ENCODE measurements around the gene PPBP. TPM values are rescaled to one million over a fixed set of nuclear protein-coding genes. Genes with fewer than 3 reads are reported as not detected.

PPBP gene
- total RNA-seq, 1 experiment from 2014 or later = not detected

DNA sequence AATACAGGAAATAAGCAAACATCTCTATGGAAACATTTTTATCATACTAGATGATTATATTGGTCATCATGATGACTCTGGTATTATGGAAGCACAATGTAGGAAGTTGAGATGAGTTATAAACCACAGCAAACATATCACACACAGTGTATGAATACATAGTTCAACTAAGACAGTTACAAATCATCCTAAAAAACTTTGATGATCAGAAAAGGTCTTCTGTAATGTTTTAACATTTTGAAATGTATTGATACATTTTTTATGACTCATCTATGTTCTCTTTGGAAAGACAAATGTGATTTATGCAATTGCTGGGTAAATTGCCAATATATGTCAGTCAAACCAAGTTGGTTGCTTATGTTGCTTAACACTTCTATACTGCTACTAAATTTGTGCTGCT, 45.7 kb upstream of the PPBP start:
- no peak for ATAC-seq
- Mint-ChIP-seq H3K27me3 (ENCODE audit: low read depth) (no peaks in the 10 kb centered on the region), H3K4me3 (no peak overlapping the region), H3K9me3 (no peaks in the 10 kb centered on the region), H3K4me1 (peaks cover 19% of the 10 kb centered on the region), H3K27ac (no peak overlapping the region), H3K36me3 (no peaks in the 10 kb centered on the region)
- ChIA-PET POLR2A (no interaction called here), CTCF (no interaction called here)
- no peak for DNase-seq (ENCODE audit: low spot score)
- TF ChIP-seq TP53 (CRISPR knock-in tag; IDR thresholded peaks at IDR 0.05) = no peak
- no peak for TF ChIP-seq NFYB (CRISPR knock-in tag; conservative IDR thresholded peaks at IDR 0.05; ENCODE audit: low read depth)
- no peak for TF ChIP-seq ZBTB21 (CRISPR knock-in tag; IDR thresholded peaks at IDR 0.05; ENCODE audit: borderline replicate concordance)
- TF ChIP-seq SP1 (CRISPR knock-in tag; conservative IDR thresholded peaks at IDR 0.05) = no peak
- TF ChIP-seq, protein P1, sequence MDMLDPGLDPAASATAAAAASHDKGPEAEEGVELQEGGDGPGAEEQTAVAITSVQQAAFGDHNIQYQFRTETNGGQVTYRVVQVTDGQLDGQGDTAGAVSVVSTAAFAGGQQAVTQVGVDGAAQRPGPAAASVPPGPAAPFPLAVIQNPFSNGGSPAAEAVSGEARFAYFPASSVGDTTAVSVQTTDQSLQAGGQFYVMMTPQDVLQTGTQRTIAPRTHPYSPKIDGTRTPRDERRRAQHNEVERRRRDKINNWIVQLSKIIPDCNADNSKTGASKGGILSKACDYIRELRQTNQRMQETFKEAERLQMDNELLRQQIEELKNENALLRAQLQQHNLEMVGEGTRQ (CRISPR knock-in tag; IDR thresholded peaks at IDR 0.05) = no peak
- TF ChIP-seq CDX4 (CRISPR knock-in tag; IDR thresholded peaks at IDR 0.05; ENCODE audit: borderline replicate concordance) = no peak
- TF ChIP-seq ATF3 (CRISPR knock-in tag; conservative IDR thresholded peaks at IDR 0.05) = no peak
- no peak for TF ChIP-seq CREB1 (CRISPR knock-in tag; IDR thresholded peaks at IDR 0.05)
- TF ChIP-seq, protein P2, sequence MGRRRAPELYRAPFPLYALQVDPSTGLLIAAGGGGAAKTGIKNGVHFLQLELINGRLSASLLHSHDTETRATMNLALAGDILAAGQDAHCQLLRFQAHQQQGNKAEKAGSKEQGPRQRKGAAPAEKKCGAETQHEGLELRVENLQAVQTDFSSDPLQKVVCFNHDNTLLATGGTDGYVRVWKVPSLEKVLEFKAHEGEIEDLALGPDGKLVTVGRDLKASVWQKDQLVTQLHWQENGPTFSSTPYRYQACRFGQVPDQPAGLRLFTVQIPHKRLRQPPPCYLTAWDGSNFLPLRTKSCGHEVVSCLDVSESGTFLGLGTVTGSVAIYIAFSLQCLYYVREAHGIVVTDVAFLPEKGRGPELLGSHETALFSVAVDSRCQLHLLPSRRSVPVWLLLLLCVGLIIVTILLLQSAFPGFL (CRISPR knock-in tag; IDR thresholded peaks at IDR 0.05; ENCODE audit: borderline replicate concordance) = no peak
- no peak for TF ChIP-seq RORB (CRISPR knock-in tag; IDR thresholded peaks at IDR 0.05)
- no peak for TF ChIP-seq EMX1 (CRISPR knock-in tag; IDR thresholded peaks at IDR 0.05)
- TF ChIP-seq GABPB1 (CRISPR knock-in tag; IDR thresholded peaks at IDR 0.05) = no peak
- no peak for TF ChIP-seq ETV6 (CRISPR knock-in tag; IDR thresholded peaks at IDR 0.05)
- no peak for TF ChIP-seq USF1 (CRISPR knock-in tag; IDR thresholded peaks at IDR 0.05)

GRCh38 chr4:74032064-74032463, 44.1 kb upstream of the PPBP start:
- H3K9me3 Mint-ChIP-seq = no peaks in the 10 kb centered on the region
- CTCF ChIA-PET = interaction anchor here (1.2 kb wide), 1 partner anchor 33 kb away, joined by 3 read pairs; the partner anchor contains the start of gene CXCL5
- no peak overlapping the region for H3K4me3 Mint-ChIP-seq
- TF ChIP-seq ZNF121 (CRISPR knock-in tag; IDR thresholded peaks at IDR 0.05) (no peak), ZNF263 (CRISPR knock-in tag; IDR thresholded peaks at IDR 0.05; ENCODE audit: low read depth) (no peak), CREB1 (CRISPR knock-in tag; IDR thresholded peaks at IDR 0.05) (no peak), ZNF671 (CRISPR knock-in tag; IDR thresholded peaks at IDR 0.05) (no peak), MLX (CRISPR knock-in tag; IDR thresholded peaks at IDR 0.05) (no peak), ZNF219 (CRISPR knock-in tag; IDR thresholded peaks at IDR 0.05; ENCODE audit: borderline replicate concordance) (no peak), GRHL2 (CRISPR knock-in tag; IDR thresholded peaks at IDR 0.05; ENCODE audit: insufficient replicate concordance, severe bottlenecking) (no peak), ELF4 (CRISPR knock-in tag; IDR thresholded peaks at IDR 0.05; ENCODE audit: low read depth) (no peak), SMAD4 (CRISPR knock-in tag; IDR thresholded peaks at IDR 0.05) (no peak)
- TF ChIP-seq, protein P3, sequence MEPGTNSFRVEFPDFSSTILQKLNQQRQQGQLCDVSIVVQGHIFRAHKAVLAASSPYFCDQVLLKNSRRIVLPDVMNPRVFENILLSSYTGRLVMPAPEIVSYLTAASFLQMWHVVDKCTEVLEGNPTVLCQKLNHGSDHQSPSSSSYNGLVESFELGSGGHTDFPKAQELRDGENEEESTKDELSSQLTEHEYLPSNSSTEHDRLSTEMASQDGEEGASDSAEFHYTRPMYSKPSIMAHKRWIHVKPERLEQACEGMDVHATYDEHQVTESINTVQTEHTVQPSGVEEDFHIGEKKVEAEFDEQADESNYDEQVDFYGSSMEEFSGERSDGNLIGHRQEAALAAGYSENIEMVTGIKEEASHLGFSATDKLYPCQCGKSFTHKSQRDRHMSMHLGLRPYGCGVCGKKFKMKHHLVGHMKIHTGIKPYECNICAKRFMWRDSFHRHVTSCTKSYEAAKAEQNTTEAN (CRISPR knock-in tag; IDR thresholded peaks at IDR 0.05) = no peak
- TF ChIP-seq, protein P2 (CRISPR knock-in tag; IDR thresholded peaks at IDR 0.05; ENCODE audit: borderline replicate concordance) = no peak
- TF ChIP-seq, protein P4, sequence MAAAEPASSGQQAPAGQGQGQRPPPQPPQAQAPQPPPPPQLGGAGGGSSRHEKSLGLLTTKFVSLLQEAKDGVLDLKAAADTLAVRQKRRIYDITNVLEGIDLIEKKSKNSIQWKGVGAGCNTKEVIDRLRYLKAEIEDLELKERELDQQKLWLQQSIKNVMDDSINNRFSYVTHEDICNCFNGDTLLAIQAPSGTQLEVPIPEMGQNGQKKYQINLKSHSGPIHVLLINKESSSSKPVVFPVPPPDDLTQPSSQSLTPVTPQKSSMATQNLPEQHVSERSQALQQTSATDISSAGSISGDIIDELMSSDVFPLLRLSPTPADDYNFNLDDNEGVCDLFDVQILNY (CRISPR knock-in tag; IDR thresholded peaks at IDR 0.05) = no peak
- TF ChIP-seq, protein P5, sequence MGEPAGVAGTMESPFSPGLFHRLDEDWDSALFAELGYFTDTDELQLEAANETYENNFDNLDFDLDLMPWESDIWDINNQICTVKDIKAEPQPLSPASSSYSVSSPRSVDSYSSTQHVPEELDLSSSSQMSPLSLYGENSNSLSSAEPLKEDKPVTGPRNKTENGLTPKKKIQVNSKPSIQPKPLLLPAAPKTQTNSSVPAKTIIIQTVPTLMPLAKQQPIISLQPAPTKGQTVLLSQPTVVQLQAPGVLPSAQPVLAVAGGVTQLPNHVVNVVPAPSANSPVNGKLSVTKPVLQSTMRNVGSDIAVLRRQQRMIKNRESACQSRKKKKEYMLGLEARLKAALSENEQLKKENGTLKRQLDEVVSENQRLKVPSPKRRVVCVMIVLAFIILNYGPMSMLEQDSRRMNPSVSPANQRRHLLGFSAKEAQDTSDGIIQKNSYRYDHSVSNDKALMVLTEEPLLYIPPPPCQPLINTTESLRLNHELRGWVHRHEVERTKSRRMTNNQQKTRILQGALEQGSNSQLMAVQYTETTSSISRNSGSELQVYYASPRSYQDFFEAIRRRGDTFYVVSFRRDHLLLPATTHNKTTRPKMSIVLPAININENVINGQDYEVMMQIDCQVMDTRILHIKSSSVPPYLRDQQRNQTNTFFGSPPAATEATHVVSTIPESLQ (CRISPR knock-in tag; IDR thresholded peaks at IDR 0.05) = no peak

More at GRCh38 chr4:74032064-74032463, 44.1 kb upstream of the PPBP start:
- H3K27me3 Mint-ChIP-seq (ENCODE audit: low read depth) = no peaks in the 10 kb centered on the region
- no peaks in the 10 kb centered on the region for H3K36me3 Mint-ChIP-seq
- DNase-seq (ENCODE audit: low spot score) (no peak), ATAC-seq (no peak)
- POLR2A ChIA-PET = interaction anchor here (0.5 kb wide), 1 partner anchor 274 kb away, joined by 3 read pairs; no protein-coding TSS in a partner anchor
- no peak overlapping the region for H3K27ac Mint-ChIP-seq
- H3K4me1 Mint-ChIP-seq = peaks cover 12% of the 10 kb centered on the region
